ENCODE results near the gene NTM.

Gene NTM

DNA sequence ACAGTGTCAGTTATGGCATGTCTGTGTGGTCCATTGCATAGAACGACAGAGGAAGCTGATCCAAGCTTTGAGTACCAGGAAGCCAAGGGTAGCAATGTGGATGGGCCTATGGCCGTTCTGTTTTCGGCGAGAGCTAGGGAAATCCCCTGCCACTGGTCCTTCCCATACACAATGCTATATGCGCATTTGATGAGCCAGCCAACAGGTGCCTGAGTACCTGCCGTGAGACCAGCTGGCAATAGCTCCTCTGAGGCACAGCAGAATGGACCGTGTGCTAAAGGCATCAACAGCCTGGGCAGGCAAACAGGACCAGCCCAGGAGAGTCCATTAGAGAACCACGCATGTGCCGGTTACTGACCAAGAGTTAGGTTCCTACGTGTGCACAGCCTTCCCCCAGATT lies 753.0 kb downstream of the NTM start:
- DNase-seq (ENCODE audit: low read depth in 1 of 2, low spot score in 1 of 2) = no peak

DNA sequence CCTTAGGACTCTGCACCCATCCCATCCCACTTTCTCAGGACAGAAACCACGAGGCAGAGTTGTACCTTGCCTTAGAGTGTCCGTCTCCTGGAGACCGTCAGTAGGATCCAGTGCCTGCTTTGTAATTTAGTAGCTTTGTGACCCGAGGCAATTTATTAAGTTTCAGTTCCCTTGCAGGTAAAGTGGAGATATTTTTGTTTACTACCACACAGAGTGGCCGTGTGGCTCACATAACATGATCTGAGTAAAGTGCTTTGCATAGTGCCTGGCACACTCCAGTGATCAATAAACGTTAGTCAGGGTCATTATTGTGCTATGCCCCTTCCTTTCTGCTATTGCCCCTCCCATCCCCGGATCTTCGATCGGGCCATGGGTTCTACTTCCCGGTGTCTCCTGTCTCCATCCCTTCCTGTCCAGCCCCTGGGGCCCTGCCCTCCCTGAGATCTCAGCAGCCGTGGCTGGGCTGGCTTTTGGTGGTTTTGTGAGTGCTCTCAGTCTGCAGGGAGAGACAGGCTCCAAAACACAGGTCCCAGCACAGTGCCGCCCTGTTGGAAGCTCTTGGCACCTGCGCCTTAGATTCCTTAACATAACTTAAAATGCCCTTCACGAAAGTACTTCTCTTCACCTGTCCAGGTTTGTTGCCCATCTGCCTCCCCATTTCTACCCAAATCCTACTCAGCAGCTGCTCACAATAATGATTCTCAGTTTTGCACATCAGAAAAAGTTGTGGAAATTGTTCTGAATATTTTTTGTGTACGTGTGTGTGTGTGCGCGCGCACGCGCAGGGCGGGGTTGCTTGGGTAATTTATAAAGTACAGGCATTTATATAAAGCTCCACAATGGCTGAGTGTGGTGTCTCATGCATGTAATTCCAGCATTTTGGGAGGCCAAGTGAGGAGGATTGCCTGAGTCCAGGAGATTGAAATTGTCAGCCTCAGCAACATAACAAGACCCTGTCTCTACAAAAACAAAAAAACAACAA lies 753.7 kb downstream of the NTM start:
- no peak for DNase-seq (ENCODE audit: low read depth in 1 of 2, low spot score in 1 of 2)

DNA sequence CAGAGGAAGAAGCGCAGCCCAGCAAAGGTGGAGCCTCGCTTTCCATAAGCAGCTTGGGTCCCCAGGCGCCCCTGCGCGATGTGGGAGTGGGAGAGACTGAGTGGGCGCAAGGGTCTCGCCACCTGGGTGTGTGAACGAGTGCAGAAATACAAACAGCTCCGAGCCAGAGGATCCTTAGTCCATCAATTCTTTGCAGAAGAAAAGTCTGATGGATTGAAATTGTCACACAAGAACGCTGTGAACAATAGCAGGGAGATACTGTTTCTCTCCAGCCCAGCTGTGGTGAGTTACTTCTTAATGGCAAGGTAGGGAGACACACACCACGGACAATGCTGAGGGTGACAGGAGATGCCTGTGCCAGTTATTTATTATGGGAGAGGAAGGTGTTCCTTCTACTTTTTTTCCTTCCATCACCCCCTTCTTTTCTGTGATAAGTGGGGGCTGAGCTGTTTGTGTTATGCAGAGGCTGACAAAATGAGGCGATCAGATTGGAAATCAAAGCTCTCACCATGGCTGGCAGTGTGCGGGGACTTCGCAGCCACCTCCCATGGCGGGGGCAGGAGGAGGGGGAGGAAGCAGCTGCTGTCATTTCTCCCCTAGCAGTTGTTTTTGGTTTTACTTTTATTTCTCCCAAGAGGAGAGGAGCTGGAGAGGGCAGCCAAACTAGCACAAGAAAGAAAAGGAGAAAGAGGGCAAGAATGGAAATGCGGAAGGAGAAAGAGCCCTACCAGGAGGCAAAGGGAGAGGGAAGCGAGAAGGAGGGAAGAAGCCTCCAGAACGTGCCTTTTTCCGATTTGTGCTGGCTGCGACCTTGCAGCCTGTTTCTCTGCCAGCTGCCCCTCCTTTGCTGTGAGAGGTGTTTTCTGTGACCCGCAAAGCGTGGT lies 755.8 kb downstream of the NTM start:
- DNase-seq (ENCODE audit: low read depth in 1 of 2, low spot score in 1 of 2) = no peak

DNA sequence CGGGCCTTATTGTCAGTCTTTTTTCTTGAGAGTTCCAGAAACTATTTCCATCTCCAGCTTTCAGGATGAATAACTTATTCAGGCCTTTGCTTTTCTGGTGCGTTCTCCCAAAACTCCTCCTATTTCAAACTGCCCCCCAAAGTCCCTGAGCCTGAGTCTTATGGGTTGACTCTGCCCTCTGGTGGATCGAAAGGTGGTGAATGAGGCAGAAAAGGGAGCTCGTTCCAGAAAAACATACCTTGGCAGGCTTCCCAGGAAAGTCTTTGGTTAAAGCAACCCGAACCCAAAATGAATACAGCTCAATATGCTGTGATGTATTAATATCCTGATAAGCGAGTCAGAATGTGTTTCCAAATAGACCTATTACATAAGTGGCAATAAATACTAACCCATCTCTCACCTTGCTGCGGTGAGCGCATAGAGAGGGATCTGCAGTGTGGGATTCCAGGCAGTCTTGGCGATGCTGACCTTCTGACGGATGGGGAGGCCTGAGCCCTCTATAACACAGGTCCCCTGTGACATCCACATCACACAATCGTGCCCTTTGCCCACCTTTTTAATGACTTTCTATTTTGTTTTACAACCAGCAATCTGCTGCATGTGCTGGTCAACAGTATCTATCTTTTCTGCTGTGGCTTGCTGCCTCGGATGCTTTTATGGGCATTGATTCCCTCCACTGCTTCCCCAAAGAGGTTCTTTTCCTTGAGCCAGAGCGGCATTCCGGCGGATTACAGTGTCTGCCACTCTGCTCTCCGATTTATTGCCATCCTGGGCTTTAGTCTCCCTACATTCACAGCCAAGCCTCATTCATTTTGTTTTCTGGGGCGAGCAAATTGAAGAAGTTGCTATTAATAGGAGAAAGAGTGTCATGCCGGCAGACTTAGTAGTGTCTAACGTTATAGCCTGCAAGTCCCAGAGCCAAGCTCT lies 756.8 kb downstream of the NTM start:
- no peak for DNase-seq (ENCODE audit: low read depth in 1 of 2, low spot score in 1 of 2)

DNA sequence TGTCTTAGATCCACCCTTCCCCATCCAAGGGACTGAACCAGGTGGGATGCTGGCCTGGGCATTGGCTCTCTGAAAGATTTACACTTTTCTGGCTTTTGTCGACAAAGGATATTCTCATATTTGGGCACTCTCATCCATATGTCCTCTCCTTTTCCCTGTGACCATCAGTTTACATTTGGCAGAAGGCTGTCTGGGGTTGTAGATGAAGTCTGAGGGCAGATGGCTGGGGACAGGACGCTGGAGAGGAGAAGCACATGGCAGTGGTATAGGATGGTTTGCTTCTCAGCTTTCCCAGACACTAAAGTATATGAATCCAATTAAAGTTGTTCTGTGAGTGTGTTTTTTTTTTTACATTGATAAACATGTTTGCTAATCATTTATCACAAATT lies 757.5 kb downstream of the NTM start:
- DNase-seq (ENCODE audit: low read depth in 1 of 2, low spot score in 1 of 2) = no peak

DNA sequence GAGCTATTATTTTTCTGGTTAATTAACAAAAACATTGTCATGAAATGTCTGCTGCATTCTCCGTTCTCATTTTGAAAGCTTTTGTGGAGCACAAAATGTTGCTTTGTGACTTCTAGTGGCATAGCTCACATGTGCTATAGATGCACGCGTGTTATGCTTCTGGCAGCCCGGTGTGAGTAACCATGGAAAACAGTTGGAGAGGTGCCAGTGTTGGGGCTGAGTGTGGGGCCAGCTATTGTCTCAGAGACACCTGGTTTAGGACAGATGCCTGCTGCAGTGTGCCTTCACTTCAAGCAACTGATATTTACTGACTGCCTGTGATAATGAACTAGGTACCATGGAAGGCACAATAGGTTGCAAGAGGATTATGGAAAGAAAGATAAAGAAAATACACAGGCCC lies 760.6 kb downstream of the NTM start:
- DNase-seq (ENCODE audit: low read depth in 1 of 2, low spot score in 1 of 2) = no peak

DNA sequence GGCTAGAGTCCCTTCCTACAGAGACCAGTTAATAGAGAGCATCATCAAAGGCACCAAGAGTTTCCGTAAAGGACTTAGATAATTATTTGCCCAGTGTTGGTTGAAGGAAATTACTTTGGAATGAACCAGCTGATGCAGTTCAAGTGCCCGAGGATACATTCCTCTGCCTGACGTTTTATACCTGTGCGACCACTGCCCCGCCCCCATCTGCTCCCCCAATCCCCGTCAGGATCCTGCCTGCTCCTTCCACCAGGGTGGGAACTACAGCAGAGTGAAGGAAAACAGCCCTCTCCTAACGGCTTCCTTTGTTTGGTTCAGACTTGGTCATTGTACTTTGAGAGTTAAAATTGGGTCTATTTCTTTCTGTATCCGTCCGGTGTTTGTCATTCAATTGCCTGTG lies 761.5 kb downstream of the NTM start:
- DNase-seq (ENCODE audit: low read depth in 1 of 2, low spot score in 1 of 2) = no peak

DNA sequence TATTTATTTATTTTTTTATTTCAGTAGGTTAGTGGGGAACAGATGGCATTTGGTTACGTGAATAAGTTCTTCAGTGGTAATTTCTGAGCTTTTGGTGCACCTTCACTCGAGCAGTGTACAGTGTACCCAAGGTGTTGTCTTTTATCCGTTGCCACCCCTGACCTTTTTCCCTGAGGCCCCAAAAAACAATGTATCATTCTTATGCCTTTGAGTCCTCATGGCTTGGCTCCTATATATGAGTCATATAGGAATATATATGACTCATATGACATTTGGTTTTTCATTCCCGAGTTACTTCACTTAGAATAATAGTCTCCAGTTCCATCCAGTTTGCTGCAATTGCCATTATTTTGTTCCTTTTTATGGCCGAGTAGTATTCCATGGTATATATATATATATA lies 763.9 kb downstream of the NTM start:
- DNase-seq (ENCODE audit: low read depth in 1 of 2, low spot score in 1 of 2) = no peak

DNA sequence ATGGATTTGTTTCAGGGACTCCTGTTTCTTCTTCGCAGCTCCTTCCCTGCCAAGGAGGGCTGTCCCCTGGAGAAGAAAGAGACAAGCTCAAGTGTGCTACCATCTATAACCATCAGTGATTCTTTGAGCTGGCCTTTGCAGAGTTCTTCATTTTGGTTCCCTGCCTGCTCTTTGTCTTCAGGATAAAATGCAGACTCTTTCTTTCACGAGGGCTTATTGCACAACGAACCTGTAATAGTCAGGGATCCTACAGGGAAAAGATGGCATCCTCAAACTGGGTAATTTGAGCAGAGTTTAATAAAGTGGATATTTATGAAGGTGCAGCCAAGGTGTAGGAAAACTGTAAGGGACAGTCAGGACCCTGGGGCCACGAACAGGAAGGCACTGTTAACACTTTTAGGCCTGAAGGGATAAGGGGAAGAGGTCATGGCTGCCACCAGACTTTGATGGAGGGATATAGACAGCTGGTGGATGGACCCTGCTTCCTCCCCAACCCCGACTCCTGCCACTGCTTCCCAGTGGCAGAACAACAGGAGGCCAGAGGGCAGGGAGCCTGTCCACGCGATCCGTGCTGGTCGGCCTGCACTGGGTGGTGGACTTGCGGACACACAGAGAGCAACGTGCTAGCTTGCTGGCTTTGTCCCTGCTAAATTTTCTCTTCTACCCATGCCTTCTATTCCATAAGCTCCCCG lies 767.0 kb downstream of the NTM start:
- DNase-seq (ENCODE audit: low read depth in 1 of 2, low spot score in 1 of 2) = no peak

DNA sequence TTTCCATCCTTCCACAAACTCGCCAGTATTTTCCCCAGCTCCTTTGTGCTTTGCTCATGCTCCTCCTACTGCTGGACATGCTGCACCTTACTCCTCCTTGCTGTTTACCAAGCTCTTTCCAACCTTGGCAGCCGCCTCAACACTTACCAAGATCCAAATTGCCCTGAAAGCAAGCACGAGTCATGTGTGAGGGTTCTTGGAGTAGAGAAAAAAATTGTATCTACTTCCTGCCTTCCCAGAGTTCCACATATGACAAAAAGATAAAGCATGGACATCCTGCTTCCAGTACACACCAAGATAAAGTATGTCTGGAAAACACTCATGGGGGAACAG lies 767.5 kb downstream of the NTM start:
- DNase-seq (ENCODE audit: low read depth in 1 of 2, low spot score in 1 of 2) = no peak

DNA sequence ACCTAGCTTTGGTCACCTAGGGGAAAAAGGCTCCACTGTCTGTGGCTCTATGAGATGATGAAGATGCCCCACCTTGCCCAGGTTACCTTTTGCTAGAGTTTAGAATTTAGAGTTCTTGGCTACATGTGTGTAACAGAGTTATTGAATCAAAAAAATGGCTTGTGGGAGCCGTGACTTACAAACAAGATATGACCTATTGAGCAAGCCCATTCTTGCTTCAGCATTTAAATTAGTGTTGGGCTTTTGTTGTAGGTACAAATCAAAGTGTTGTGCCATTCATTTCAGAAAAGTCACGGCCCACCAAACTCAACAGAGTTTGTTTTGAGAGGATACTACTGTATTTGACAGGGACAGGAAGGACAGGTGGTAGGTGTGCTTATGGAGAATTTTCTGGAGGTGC lies 768.8 kb downstream of the NTM start:
- no peak for DNase-seq (ENCODE audit: low read depth in 1 of 2, low spot score in 1 of 2)

DNA sequence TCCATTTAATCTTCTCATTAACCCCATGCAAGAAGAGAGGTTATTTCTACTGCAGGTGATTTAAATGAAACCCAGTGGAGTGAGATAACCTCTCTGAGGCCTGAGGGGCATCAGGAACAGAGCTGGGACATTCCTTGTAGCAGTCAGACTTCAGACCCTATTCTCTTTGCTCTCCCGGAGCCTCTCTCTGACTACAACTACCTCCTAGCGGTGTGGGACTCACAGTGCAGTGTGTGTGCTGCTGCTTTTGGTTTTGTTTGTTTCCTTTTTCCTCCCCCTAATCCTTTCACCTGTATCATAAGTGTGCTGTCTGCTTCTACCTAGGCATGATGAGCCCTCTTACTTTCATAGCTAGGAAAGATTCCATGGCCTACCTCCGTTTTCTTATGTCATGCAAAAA lies 769.6 kb downstream of the NTM start:
- no peak for DNase-seq (ENCODE audit: low read depth in 1 of 2, low spot score in 1 of 2)

DNA sequence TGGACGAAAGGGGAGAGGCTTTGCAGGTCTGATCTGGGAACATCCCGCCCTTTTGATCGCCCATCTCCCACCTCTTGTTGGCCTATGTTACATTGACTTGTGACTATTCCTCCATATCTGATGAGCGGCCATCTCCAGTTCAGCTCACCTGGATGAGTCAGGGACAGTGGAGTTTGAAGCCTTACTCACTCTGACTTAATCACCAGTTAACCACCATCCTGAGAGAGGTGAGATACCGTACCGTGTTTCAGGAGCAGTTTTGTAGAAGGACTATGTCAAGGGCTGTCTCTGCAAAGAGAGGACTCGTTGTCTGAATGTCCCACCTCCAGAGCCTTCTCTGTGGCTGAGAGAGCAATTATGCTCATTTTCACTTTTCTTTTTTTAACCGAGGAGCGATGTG lies 771.7 kb downstream of the NTM start:
- DNase-seq (ENCODE audit: low read depth in 1 of 2, low spot score in 1 of 2) = no peak

DNA sequence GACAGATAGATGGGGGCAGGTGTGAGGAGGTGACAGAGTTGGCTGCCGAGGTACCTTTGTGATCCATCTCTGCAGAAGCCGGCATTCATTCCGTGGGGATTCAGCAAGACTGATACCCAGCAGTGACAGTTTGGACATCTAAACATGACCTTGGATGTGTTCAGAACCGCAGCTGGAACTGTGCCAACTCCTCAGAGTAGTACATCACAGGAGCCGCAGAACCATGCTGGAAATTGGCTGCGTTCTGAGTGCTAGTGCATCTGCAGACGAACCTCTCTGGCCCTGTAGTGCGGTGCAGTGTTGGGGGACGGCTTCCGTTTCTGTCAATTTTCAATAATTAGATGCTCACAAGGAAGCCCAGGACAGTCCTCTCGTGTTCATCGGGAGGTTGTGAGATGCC lies 772.1 kb downstream of the NTM start:
- no peak for DNase-seq (ENCODE audit: low read depth in 1 of 2, low spot score in 1 of 2)

DNA sequence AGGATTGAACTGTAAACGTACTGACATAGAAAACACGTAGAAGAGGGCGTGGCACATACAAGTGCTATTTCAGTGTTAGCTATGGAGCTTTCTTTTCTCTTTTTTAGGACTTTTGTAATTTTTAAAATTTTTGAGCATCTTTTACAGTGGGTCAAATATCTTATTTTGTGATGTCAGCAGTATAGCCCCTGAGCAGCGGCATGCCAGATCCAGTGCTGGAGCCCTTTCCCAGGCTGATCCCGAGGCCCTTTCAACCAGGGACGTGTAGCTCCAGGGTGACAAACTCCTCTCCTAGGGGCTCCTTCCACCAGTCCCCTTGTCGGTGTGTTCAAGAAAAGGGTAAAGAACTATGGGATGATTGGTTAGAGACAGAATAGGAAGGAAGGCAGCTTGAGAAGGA lies 777.0 kb downstream of the NTM start:
- no peak for DNase-seq (ENCODE audit: low read depth in 1 of 2, low spot score in 1 of 2)

DNA sequence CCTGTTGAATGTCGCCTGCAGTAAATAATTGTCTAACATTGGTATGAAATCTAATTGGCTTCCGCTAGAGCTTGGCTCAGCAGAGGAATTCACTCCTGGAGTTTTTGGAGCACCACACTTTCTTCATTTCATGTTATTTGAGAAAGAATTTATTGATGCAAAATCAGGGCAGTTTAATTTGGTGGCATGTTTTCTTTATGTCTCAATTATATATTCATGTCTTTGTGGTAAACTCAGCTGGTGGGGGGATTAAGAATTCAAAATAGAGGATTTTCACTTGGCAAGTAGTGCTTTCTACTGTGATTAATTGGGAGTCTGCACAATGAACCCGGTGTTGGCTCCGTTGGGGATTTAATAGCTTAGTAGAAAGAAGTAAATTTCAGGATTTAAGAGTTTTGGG lies 784.4 kb downstream of the NTM start:
- DNase-seq (ENCODE audit: low read depth in 1 of 2, low spot score in 1 of 2) = no peak

DNA sequence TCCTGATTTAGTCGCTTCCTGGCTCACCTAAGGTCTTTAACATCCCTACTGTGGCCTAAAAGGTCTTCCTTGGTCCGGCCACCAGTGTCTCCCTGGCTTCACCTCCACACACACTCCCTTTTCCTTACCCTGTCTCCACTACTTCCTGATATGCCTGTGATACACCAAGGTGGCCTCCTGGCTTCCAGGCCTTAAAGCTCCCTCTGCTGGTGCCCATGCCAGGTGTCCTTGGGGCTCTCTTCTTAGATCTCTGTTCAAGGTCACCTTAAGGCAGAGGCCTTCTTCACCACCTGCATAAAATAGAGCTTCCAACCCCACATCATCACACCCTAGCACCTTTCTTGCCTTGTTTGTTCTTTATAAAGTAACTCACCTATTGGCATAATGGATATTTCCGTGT lies 787.7 kb downstream of the NTM start:
- DNase-seq (ENCODE audit: low read depth in 1 of 2, low spot score in 1 of 2) = no peak

DNA sequence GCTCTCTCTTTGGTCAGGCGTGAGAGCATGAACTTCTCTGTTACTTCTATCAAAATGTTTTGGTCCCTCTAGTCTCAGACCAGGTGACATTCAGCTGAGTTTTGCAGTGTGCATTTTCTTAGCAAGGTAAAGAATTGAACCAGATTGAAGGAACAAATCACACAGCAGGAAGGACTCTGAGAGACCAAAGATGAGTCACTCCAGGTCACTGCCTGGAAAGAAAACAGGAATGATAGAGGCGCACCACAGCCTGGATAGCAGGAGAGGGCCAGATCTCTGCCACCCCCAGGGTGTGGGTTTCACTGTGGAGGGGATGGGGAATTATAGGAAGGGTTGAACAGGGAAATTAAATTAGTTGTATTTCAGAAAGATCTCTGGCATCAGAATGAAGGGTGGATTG lies 788.3 kb downstream of the NTM start:
- DNase-seq (ENCODE audit: low read depth in 1 of 2, low spot score in 1 of 2) = no peak

DNA sequence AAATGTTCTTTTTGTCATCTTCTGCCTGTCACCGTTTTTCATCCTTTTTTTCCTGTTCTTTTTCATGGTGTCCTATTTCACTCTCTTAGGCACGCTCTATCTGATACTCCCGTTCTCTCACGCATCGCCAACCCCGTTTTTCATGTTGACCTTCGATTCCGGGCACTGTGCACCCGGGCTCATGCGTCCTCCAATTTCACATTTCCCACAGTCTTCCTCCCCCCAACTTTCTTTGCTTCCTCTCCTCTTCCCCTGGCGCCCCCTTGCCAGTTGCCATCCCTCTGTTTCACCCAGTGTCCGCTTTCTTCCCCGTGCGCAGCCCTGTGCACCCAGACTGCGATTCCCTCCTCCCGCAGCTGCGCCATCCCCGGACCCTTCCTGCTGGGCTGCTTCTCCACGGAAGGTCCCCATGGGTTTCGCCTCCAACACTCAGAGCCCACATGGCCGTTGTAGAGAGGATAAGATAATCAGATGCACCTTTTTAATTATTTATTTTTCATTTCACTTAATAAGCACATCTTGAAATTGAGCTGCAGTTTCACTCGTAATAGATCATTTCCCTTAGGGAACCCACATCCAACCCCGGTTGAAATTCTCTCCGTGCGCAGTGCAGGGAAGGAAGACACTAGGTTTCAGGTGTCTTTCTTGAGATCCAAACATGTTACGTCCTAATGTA lies 791.1 kb downstream of the NTM start:
- no peak for DNase-seq (ENCODE audit: low read depth in 1 of 2, low spot score in 1 of 2)

DNA sequence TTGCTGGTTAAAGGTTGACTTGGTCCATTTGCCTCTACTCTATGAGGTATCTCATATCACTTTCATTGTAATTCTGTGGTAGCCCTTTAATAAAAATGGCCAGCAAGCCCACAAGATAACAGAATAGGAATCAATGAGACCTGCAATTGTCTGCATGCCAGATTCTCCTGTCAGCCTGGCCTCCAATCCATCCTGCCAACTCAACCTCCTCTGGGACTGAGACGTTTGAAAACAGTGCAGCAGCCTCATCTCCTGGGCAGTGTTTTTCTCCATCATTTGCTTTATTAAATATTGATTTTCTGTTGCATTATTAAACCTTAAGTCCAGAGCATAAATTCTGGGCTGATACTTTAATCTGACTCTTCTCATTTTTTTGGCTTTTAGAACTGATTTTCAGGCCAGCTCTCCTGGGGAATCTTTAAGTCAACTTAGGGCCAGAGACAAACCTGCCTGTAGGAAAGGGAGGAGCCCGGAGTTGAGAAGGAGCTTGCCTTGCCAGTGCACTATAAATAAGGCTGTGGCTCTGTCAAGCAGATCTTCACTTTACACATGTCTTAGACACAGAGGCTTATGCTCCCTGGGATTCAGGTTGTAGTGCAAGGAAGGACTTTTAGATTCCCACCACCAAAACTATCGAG lies 798.0 kb downstream of the NTM start:
- no peak for DNase-seq (ENCODE audit: low read depth in 1 of 2, low spot score in 1 of 2)
